ENCODE data around the gene PDZD2.
"Not testable (repeated sequence)": the region's sequence is repeated elsewhere in the genome, so short reads cannot be mapped to it uniquely, and the experiment has no call there.

The PDZD2 gene

GRCh38 chr5:32090755-32091128, 451.8 kb downstream of the PDZD2 start:
- no peak for DNase-seq

- DNase-seq = peak; percentile 66
These were observed 454.2 kb downstream of the PDZD2 start for GRCh38 chr5:32092938-32093812.

DNA sequence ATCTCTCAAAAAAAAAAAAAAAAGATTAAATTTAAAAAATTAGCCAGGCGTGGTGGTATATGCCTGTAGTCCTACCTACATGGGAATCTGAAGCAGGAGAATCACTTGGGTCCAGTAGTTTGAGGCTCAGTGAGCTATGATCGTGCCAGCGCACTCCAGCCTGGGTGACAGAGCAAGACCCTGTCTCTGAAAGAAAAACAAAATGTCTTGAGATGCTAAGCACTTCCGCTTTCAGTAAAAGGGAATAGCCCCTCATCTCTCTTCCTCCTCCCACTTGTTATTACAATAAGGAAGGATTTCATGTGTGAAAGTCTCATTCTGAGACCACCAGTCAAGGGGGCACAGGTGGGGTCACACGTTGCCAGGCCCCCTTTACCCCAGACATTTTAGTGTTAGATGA, 455.8 kb downstream of the PDZD2 start:
- DNase-seq = no peak

DNA sequence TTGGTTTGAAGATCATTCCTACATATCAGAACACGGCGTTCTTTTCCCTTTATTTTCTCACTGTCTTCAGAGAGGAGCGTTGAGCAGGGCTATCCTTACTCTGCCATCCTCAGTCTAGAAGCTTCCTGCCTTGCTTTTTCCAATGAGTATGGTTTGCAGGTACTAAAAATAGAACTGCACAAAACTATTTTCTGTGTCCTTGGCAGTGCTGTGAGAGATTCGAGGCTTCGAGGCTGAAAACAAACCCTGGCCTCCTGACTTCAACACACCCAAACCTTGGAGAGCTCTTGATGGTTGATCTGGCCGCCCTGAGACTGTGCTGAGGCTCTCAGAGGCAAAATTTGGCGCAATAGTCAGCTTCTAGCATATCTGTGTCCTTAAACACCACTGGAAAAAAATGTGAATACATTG, 456.3 kb downstream of the PDZD2 start:
- no peak for DNase-seq

- DNase-seq = no peak
These were observed 458.1 kb downstream of the PDZD2 start for GRCh38 chr5:32096891-32097595.

GRCh38 chr5:32098291-32098690, 459.4 kb downstream of the PDZD2 start:
- no peak for DNase-seq

DNA sequence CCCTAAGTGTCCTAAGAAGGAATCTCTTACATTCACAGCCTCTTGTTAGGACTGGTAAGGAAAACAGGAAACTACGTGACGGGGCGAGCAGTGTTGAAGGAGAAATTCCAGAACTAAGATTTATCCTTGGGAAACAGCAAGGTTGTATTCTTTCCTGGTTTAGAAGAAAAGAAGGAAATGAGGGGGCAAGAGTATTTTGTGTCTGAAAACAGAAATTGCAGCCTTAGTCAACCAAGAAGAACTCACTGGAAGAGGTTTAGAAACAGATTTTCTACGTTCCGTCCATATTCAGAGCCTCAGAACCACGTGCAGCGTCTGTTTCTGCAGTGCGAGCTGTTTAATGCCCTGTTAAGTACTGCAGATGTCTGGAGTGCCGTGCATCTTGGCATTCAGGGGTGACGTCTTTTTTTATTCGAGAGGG, 460.0 kb downstream of the PDZD2 start:
- no peak for DNase-seq

DNA sequence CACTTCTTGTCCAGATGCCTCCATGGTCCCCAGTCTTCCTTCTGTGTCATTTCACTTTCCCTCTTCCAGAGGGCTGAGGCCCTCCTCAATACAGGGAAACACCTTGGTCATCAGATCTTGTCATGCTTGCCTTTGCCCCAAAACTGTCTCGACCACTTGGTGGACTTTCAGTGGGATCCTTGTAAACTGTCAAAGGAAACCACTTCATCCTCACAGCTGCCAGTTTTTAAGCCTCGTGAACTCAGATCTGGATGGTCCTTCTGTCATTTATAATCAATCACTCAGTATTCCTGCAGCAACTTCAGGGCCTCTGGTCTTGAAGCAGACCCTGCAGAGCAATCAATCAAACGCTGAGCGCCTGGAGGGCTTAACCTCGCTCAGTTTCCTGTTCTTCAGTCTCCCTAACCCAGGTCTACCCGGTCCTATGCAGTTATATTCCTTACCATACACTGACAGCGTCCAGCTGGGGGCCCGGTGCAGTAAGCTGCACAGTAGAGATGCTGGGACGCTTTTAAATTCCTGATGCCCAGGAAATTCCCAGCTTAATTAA, 460.6 kb downstream of the PDZD2 start:
- no peak for DNase-seq

DNA sequence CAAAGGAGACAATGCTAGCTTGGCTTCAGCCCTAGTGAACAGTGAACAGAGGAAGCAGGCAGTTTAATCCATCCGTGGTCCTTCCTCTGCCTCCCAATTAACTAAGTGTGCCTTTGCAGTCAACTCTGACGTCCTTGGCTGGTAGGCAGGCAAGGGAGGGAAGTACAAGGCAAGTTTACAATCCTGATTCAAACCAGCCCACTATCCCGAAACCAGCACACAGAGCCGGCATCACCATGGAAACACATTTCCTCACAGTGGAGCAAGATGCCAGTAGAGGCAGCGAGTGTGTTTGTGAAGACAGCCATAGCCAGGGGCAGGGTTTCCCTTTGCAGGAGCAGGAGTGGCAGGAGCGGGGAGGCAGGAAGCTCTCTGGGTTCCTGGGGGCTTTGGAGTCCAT, 461.3 kb downstream of the PDZD2 start:
- no peak for DNase-seq

DNA sequence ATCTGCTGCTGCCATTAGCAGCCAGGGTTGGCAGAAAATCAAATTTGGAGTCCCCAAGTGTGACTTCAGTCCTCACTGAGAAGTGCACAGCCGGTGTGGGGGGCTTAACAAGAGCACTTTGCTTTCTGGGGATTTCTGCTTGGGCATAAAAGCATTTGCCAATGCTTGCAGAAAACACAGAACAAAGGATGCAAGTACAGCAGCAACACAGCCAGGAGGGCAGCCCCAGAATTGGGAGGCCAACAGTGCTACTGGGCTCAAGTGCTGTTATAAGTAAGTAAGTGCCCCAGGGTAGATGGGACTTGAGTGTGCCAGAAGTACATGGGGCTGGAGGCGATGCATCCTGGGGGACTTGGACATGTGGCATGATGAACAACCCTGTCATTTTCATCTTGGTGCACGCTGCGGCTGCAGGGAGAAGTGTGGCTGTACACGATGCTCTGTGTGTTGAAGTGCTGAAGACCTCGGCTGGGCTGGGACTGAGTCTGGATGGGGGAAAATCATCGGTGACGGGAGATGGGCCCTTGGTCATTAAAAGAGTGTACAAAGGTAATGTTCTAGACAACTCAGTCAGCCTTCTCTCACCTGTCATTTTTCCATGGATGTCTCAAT, 461.9 kb downstream of the PDZD2 start:
- no peak for DNase-seq

GRCh38 chr5:32102254-32102986, 463.5 kb downstream of the PDZD2 start:
- no peak for DNase-seq

GRCh38 chr5:32103521-32103920, 464.6 kb downstream of the PDZD2 start:
- no peak for DNase-seq

GRCh38 chr5:32107291-32107690, 468.4 kb downstream of the PDZD2 start:
- DNase-seq = no peak

- no peak for DNase-seq
These were observed 469.2 kb downstream of the PDZD2 start for GRCh38 chr5:32108167-32108566.

DNA sequence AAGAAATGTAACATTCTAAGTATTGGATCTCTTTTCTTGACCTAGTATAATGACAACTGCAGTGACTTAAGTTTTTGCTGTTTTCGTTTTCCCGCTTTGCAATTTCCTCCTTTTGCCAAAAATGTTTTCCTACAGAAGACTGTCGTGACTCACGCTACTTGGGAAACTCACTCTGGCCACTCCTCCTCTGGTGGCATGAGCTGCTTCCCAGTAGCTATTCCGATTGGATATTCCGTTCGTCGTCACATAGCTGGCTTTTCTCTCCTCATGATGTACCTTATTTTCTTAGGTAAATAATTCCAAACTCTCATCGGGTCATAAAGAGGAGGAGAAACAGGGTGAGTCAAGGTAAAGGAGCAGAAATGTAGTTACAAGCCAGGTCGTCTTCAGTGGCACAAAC, 470.3 kb downstream of the PDZD2 start:
- no peak for DNase-seq

- DNase-seq = no peak
These were observed 471.3 kb downstream of the PDZD2 start for GRCh38 chr5:32110111-32110696.

DNA sequence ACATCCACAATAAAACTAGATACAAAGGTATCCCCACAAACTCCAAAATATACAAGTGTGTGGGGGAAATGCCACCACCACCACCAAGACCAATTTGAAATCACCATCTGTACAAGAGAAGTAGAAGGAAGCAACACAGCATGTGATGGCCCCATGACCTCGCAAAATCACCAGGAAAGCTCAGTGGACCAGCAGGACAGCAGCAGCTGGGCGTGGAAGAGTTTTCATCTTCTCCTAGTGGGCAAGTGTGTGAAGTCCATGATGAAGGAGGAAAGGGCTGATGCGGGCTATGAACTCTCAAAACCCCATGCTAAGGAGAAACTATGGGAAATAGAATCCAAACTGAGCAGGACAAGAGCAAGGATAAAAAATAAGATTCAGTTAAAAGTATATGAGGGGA, 477.1 kb downstream of the PDZD2 start:
- no peak for DNase-seq

DNA sequence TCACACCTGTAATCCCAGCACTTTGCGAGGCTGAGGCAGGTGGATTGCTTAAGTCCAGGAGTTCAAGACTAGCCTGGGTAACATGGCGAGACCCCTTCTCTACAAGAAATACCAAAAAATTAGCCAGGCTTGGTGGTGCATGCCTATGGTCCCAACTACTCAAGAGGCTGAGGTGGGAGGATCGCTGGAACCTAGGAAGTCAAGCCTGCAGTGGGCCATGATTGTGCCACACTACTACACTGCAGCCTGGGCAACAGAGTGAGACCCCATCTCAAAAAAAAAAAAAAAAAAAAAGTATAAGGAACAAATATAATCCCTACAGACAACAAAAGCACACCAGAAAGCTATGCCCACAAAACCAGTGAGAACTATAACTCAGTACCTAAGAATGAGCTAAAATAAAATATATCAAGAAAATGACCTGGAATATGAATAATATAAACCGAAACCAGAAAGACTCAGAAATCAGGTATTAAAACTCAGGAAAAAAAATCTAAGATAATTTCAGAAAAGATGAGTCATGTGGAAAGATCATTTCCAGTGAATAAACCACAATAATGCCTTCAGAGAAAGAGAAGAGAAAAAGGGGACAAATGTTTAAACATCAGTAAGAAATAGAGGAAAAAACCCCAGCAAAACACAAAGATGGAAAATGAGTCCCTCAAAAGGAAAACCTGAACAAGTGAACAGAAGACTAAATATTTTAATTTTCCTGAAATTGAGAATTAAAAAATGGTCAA, 477.8 kb downstream of the PDZD2 start:
- no peak for DNase-seq

DNA sequence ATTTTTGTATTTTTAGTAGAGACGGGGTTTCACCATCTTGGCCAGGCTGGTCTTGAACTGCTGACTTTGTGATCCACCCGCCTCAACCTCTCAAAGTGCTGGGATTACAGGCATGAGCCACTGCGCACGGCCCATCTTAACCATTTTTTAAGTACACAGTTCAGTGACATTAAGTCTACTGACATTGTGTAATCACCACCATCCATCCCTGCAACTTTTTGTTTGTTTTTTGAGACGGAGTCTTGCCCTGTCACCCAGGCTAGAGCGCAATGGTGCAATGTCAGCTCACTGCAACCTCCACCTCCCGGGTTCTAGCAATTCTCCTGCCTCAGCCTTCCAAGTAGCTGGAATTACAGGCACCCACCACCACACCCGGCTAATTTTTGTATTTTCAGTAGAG, 480.0 kb downstream of the PDZD2 start:
- not testable (repeated sequence) for DNase-seq

DNA sequence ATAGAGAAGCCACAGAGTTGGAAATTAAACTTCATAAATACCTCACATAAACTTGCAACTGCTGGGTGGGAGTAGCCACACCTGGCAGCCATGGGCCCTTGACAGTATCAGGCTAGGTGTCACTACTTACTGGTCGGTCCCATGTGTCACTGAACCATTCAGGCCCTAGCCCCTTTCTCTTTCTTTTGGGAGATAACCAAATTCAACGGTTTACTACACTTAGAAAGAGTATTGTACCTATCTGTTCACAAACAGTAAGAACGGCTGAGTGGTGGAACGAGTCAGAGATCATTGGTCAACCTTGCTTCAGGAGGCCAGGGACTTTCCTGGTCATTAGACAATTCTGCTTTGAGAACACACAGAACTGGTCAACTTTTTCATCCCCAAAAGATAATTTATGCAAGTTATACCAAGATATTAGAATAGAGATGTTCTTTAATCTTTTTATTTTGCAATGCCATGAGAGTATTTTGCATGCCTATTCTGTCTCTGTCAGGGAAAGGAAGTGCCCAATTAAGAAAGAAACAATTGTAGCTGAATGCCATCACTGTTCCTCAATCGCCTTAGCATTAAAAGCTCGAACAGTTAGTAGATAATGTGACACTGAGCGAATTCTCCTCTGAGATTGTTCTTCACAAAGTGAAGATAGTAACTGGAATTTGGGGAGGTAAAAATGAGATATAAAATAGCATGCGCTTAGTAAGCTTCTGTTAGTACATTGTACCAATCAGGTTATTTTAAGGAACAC, 484.3 kb downstream of the PDZD2 start:
- DNase-seq = no peak
